Fibroblast of the conjunctiva (primary cell): Measurements from ENCODE around the gene ZCCHC7.
"Not testable (repeated sequence)": the region's sequence is repeated elsewhere in the genome, so short reads cannot be mapped to it uniquely, and the experiment has no call there.

Source experiments
- DNase-seq: peaks from one replicate; pipeline ENCODE4 v3.0.0-alpha.2; 2010; ENCODE audit warnings: low read depth

The ZCCHC7 gene

GRCh38 chr9:37255187-37255586 lies 134.8 kb downstream of the ZCCHC7 start:
- no peak for DNase-seq

GRCh38 chr9:37255944-37256862 lies 135.8 kb downstream of the ZCCHC7 start:
- no peak for DNase-seq

- DNase-seq = no peak
Observed at GRCh38 chr9:37259951-37260350, 139.6 kb downstream of the ZCCHC7 start.

- DNase-seq = peak; percentile 6
Observed at GRCh38 chr9:37262410-37262809, 142.0 kb downstream of the ZCCHC7 start.

GRCh38 chr9:37264539-37264938 lies 144.2 kb downstream of the ZCCHC7 start:
- DNase-seq = no peak

GRCh38 chr9:37266630-37267029 lies 146.3 kb downstream of the ZCCHC7 start:
- DNase-seq = no peak

GRCh38 chr9:37269221-37269620 lies 148.8 kb downstream of the ZCCHC7 start:
- DNase-seq = no peak

- no peak for DNase-seq
Observed at GRCh38 chr9:37271679-37272078, 151.3 kb downstream of the ZCCHC7 start.

GRCh38 chr9:37273595-37273994 lies 153.2 kb downstream of the ZCCHC7 start:
- DNase-seq = no peak

- DNase-seq = no peak
Observed at GRCh38 chr9:37281541-37281940, 161.2 kb downstream of the ZCCHC7 start.

- DNase-seq = peak; percentile 16
Observed at GRCh38 chr9:37283730-37284325, 163.5 kb downstream of the ZCCHC7 start.

GRCh38 chr9:37284636-37285035 lies 164.3 kb downstream of the ZCCHC7 start:
- DNase-seq = peak; percentile 71

GRCh38 chr9:37286530-37287175 lies 166.3 kb downstream of the ZCCHC7 start:
- no peak for DNase-seq

GRCh38 chr9:37287317-37287716 lies 166.9 kb downstream of the ZCCHC7 start:
- DNase-seq = no peak

GRCh38 chr9:37289631-37290030 lies 169.3 kb downstream of the ZCCHC7 start:
- no peak for DNase-seq

- DNase-seq = no peak
Observed at GRCh38 chr9:37290366-37290939, 170.1 kb downstream of the ZCCHC7 start.

- peak; percentile 88 for DNase-seq
Observed at GRCh38 chr9:37290940-37291485, 170.6 kb downstream of the ZCCHC7 start.

GRCh38 chr9:37291612-37292238 lies 171.4 kb downstream of the ZCCHC7 start:
- DNase-seq = not testable (repeated sequence)

GRCh38 chr9:37292896-37293295 lies 172.5 kb downstream of the ZCCHC7 start:
- no peak for DNase-seq

GRCh38 chr9:37293664-37294524 lies 173.5 kb downstream of the ZCCHC7 start:
- DNase-seq = peak; percentile 49

GRCh38 chr9:37295178-37295577 lies 174.8 kb downstream of the ZCCHC7 start:
- DNase-seq = no peak
